SK-N-SH (cell line): ENCODE measurements around the gene DNAJB7. TPM values are rescaled to one million over a fixed set of nuclear protein-coding genes. Genes with fewer than 3 reads are reported as not detected.

Source experiments
- CTCF ChIA-PET: fragments of 300-600, 350-600 bp; formaldehyde crosslinking; extraction: SDS; loops from one replicate; lab custom pipeline; 2021; lab: Yijun Ruan, JAX
- POLR2A ChIA-PET: fragments of 350-600 bp; sonication (Branson Sonifier 250); formaldehyde crosslinking; extraction: SDS; loops from one replicate; lab custom pipeline; 2020; ENCODE audit warnings: antibody characterized with exemption, inconsistent platforms; lab: Yijun Ruan, JAX
- DNase-seq: peaks from one replicate; pipeline ENCODE4 v3.0.0; 2012
- H2AFZ ChIP-seq: fragments of 200-600 bp; sonication (generic); 2 replicates; pipeline ENCODE4 v1.8.1; 2016; ENCODE audit warnings: antibody characterized with exemption, mild to moderate bottlenecking, low read depth
- H3F3A ChIP-seq: fragments of 200-600 bp; sonication (generic); replicated peaks from 2 replicates; pipeline ENCODE3; 2016; ENCODE audit warnings: antibody characterized with exemption, mild to moderate bottlenecking; ENCODE audit not compliant: insufficient read depth
- H3K27ac ChIP-seq, 2 experiments: fragments of 200-500 bp in 1 of 2; fragments of 200-600 bp in 1 of 2; sonication (Bioruptor generic) in 1 of 2; sonication (generic), shearing (Covaris generic) in 1 of 2; 2 replicates each; pipeline versions ENCODE4 v1.5.1 to v1.6.1; 2014 to 2016; ENCODE audit warnings: low read depth in 2 of 2, inconsistent platforms in 1 of 2, low read length in 1 of 2, mild to moderate bottlenecking in 1 of 2, mixed read lengths in 1 of 2
- H3K27me3 ChIP-seq: fragments of 200-600 bp; sonication (generic), shearing (Covaris generic); 2 replicates; pipeline ENCODE4 v1.6.1; 2016; ENCODE audit warnings: mixed run types; ENCODE audit not compliant: insufficient read depth
- H3K36me3 ChIP-seq, 2 experiments: fragments of 200-500 bp in 1 of 2; fragments of 200-600 bp in 1 of 2; sonication (Bioruptor generic) in 1 of 2; sonication (generic) in 1 of 2; replicated peaks in 1 of 2; 2 replicates each; pipeline versions ENCODE3 to v1.5.1; 2014 to 2016; ENCODE audit warnings: low read length in 1 of 2, mild to moderate bottlenecking in 1 of 2; ENCODE audit not compliant: insufficient read depth in 2 of 2, control insufficient read depth in 1 of 2
- H3K4me1 ChIP-seq, 2 experiments: fragments of 200-500 bp in 1 of 2; fragments of 200-600 bp in 1 of 2; sonication (Bioruptor generic) in 1 of 2; sonication (generic), shearing (Covaris generic) in 1 of 2; 2 replicates each; pipeline versions ENCODE4 v1.5.1 to v1.6.1; 2014 to 2016; ENCODE audit warnings: low read depth in 1 of 2, low read length in 1 of 2, mixed run types in 1 of 2; ENCODE audit not compliant: insufficient read depth in 2 of 2, control insufficient read depth in 1 of 2
- H3K4me2 ChIP-seq: fragments of 200-600 bp; sonication (generic), shearing (Covaris generic); 2 replicates; pipeline ENCODE4 v1.6.1; 2017; ENCODE audit warnings: mixed run types
- H3K4me3 ChIP-seq, 2 experiments: fragments of 200-500 bp in 1 of 2; fragments of 200-600 bp in 1 of 2; sonication (Bioruptor generic) in 1 of 2; sonication (generic), shearing (Covaris generic) in 1 of 2; 2 replicates each; pipeline versions ENCODE4 v1.5.1 to v1.8.1; 2014 to 2016; ENCODE audit warnings: low read depth in 2 of 2, inconsistent platforms in 1 of 2, low read length in 1 of 2, mild to moderate bottlenecking in 1 of 2, mixed read lengths in 1 of 2, moderate library complexity in 1 of 2
- H3K79me2 ChIP-seq: fragments of 200-600 bp; sonication (generic); 2 replicates; pipeline ENCODE4 v1.8.1; 2017; ENCODE audit warnings: mild to moderate bottlenecking; ENCODE audit not compliant: insufficient read depth
- H3K9ac ChIP-seq: fragments of 200-600 bp; sonication (generic); 2 replicates; pipeline ENCODE4 v1.6.1; 2017; ENCODE audit warnings: mixed run types
- H3K9me2 ChIP-seq: fragments of 200-600 bp; sonication (generic); 2 replicates; pipeline ENCODE4 v1.6.1; 2017; ENCODE audit warnings: mixed run types
- H3K9me3 ChIP-seq: fragments of 200-600 bp; sonication (generic); 2 replicates; pipeline ENCODE4 v1.6.1; 2017; ENCODE audit warnings: mixed run types, mild to moderate bottlenecking, moderate library complexity
- H4K20me1 ChIP-seq: fragments of 200-600 bp; sonication (generic); 2 replicates; pipeline ENCODE4 v1.6.1; 2017; ENCODE audit warnings: mild to moderate bottlenecking, mixed run types; ENCODE audit not compliant: insufficient read depth
- CTCF ChIP-seq: fragments of 200-600 bp; sonication (generic); IDR thresholded peaks from 2 replicates; pipeline ENCODE4 v1.6.1; 2017; ENCODE audit warnings: antibody characterized with exemption, mild to moderate bottlenecking, moderate library complexity
- ELF1 ChIP-seq: IDR thresholded peaks from 2 replicates; pipeline ENCODE4 v1.4.0; 2012
- EP300 ChIP-seq, 2 experiments: IDR thresholded peaks; 2 replicates each; pipeline versions ENCODE4 v1.4.0 to v1.6.1; 2012; ENCODE audit warnings: borderline replicate concordance in 1 of 2, low read depth in 1 of 2, low read length in 1 of 2
- FOSL2 ChIP-seq: IDR thresholded peaks from 2 replicates; pipeline ENCODE4 v1.4.0; 2012; ENCODE audit warnings: low read depth, mild to moderate bottlenecking, moderate library complexity, borderline replicate concordance
- FOXJ3 ChIP-seq: sonication (generic); formaldehyde crosslinking; IDR thresholded peaks from 2 replicates; pipeline ENCODE4 v1.5.1; 2020; ENCODE audit warnings: mild to moderate bottlenecking, missing genetic modification reagents
- FOXM1 ChIP-seq: IDR thresholded peaks from 2 replicates; pipeline ENCODE4 v1.4.0; 2012; ENCODE audit warnings: low read depth, mild to moderate bottlenecking
- GABPA ChIP-seq: IDR thresholded peaks from 2 replicates; pipeline ENCODE4 v1.4.0; 2012; ENCODE audit warnings: low read depth, mild to moderate bottlenecking
- GATA2 ChIP-seq: sonication (generic); formaldehyde crosslinking; IDR thresholded peaks from 2 replicates; pipeline ENCODE4 v1.5.0; 2020; ENCODE audit warnings: mild to moderate bottlenecking, missing genetic modification reagents
- IRF3 ChIP-seq: fragments of 150-350 bp; IDR thresholded peaks from 2 replicates; pipeline ENCODE4 v1.6.1; 2016; ENCODE audit warnings: mild to moderate bottlenecking, low read depth, low read length
- JUND ChIP-seq: IDR thresholded peaks from 2 replicates; pipeline ENCODE4 v1.4.0; 2012
- MEF2A ChIP-seq: IDR thresholded peaks from 2 replicates; pipeline ENCODE4 v1.4.0; 2012; ENCODE audit warnings: low read depth, borderline replicate concordance
- MXI1 ChIP-seq: IDR thresholded peaks from 2 replicates; pipeline ENCODE4 v1.6.1; 2012; ENCODE audit warnings: mild to moderate bottlenecking, low read depth, low read length, improper control_type of control experiment
- NFIC ChIP-seq: IDR thresholded peaks from 2 replicates; pipeline ENCODE4 v1.4.0; 2012; ENCODE audit warnings: borderline replicate concordance
- NRF1 ChIP-seq: IDR thresholded peaks from 2 replicates; pipeline ENCODE4 v1.6.1; 2012; ENCODE audit warnings: low read depth, mild to moderate bottlenecking, low read length
- PBX3 ChIP-seq: IDR thresholded peaks from 2 replicates; pipeline ENCODE4; 2012
- RAD21 ChIP-seq: IDR thresholded peaks from 2 replicates; pipeline ENCODE4 v1.6.1; 2012; ENCODE audit warnings: mild to moderate bottlenecking, low read length
- RCOR1 ChIP-seq: fragments of 150-350 bp; IDR thresholded peaks from 2 replicates; pipeline ENCODE4 v1.6.1; 2017; ENCODE audit warnings: antibody characterized with exemption, low read length
- RFX5 ChIP-seq: IDR thresholded peaks from 2 replicates; pipeline ENCODE4 v1.6.1; 2012; ENCODE audit warnings: mild to moderate bottlenecking, improper control_type of control experiment, low read length
- RXRA ChIP-seq: IDR thresholded peaks from 2 replicates; pipeline ENCODE4 v1.4.0; 2012; ENCODE audit warnings: low read depth, mild to moderate bottlenecking, borderline replicate concordance
- TAF1 ChIP-seq: IDR thresholded peaks from 2 replicates; pipeline ENCODE4 v1.6.1; 2012; ENCODE audit warnings: low read depth, mild to moderate bottlenecking, low read length, moderate library complexity, borderline replicate concordance
- USF2 ChIP-seq: fragments of 150-350 bp; IDR thresholded peaks from 2 replicates; pipeline ENCODE4 v1.6.1; 2017; ENCODE audit warnings: antibody characterized with exemption, low read length, low read depth, borderline replicate concordance
- WGBS: methylation state at CpG from one replicate; pipeline ENCODE4 v1.1.6; 2017; ENCODE audit warnings: low lambda C conversion rate; 5-methylcytosine and 5-hydroxymethylcytosine counted together
- polyA plus RNA-seq, 3 experiments: library from polyadenylated mRNA; depleted of rRNA; stranded (reverse); fragments of >200 nt; gene quantifications; 2 replicates each; pipeline ENCODE4 v1.2.3, GENCODE V29; 2012

DNAJB7 gene
- polyA plus RNA-seq, 1 of the 3 experiments (the other 2 are of a cell fraction): not detected

- no peak overlapping the region for H3K27ac ChIP-seq
- no peak overlapping the region for H3K4me3 ChIP-seq
- no peaks in the 10 kb centered on the region for H3K79me2 ChIP-seq
- H3K9me3 ChIP-seq: no peaks in the 10 kb centered on the region
- no peaks in the 10 kb centered on the region for H3F3A ChIP-seq
- ChIA-PET CTCF (interaction anchor here (1.7 kb wide), 1 partner anchor 45 kb away, joined by 6 read pairs; no protein-coding TSS in a partner anchor), POLR2A (no interaction called here)
- H2AFZ ChIP-seq: no peak overlapping the region
- H3K9ac ChIP-seq: no peak overlapping the region
- no peak for TF ChIP-seq RXRA
- no peak for TF ChIP-seq CTCF
- no peak for TF ChIP-seq FOXM1
- TF ChIP-seq RFX5: no peak
- no peak for TF ChIP-seq GABPA
- TF ChIP-seq USF2: no peak
- TF ChIP-seq RAD21: no peak
- TF ChIP-seq IRF3: no peak
- TF ChIP-seq PBX3: no peak
- no peak for TF ChIP-seq RCOR1
- TF ChIP-seq EP300 (IDR thresholded peaks at IDR 0.05; ENCODE audit: borderline replicate concordance in 1 of 2, low read depth in 1 of 2, low read length in 1 of 2): no peak
- TF ChIP-seq GATA2 (CRISPR knock-in tag): no peak
- TF ChIP-seq FOSL2: no peak
- WGBS: 94% methylated on average over 3 of the region's 3 CpGs
- H3K36me3 ChIP-seq: peaks cover 0 to 10% of the 10 kb centered on the region in 2 experiments
- no peaks in the 10 kb centered on the region for H4K20me1 ChIP-seq
- H3K9me2 ChIP-seq: no peaks in the 10 kb centered on the region
- DNase-seq: no peak
- H3K4me1 ChIP-seq: no peaks in the 10 kb centered on the region
- H3K4me2 ChIP-seq: no peak overlapping the region
- no peaks in the 10 kb centered on the region for H3K27me3 ChIP-seq
Measured at GRCh38 chr22:40877488-40877887, 15.6 kb upstream of the DNAJB7 start.

GRCh38 chr22:40876907-40877306 lies 15.0 kb upstream of the DNAJB7 start:
- no peaks in the 10 kb centered on the region for H3K4me1 ChIP-seq
- H3K27ac ChIP-seq: no peak overlapping the region
- no peak overlapping the region for H2AFZ ChIP-seq
- H4K20me1 ChIP-seq: no peaks in the 10 kb centered on the region
- no peak for TF ChIP-seq NFIC
- TF ChIP-seq FOXJ3 (CRISPR knock-in tag): no peak
- no peak for TF ChIP-seq ELF1
- TF ChIP-seq FOSL2: no peak
- no peak for TF ChIP-seq RFX5
- TF ChIP-seq USF2: no peak
- TF ChIP-seq TAF1: no peak
- no peak for TF ChIP-seq NRF1
- no peak for TF ChIP-seq RXRA
- TF ChIP-seq MXI1: no peak
- no peak for TF ChIP-seq FOXM1
- no peak for TF ChIP-seq EP300 (IDR thresholded peaks at IDR 0.05; ENCODE audit: borderline replicate concordance in 1 of 2, low read depth in 1 of 2, low read length in 1 of 2)
- no peak for TF ChIP-seq JUND
- no peak for TF ChIP-seq RAD21
- no peak for TF ChIP-seq MEF2A
- TF ChIP-seq GABPA: no peak
- no peaks in the 10 kb centered on the region for H3K79me2 ChIP-seq
- H3F3A ChIP-seq: no peaks in the 10 kb centered on the region
- H3K27me3 ChIP-seq: no peaks in the 10 kb centered on the region
- H3K4me3 ChIP-seq: no peak overlapping the region
- no peak overlapping the region for H3K4me2 ChIP-seq
- peaks cover 0 to 8% of the 10 kb centered on the region in 2 experiments for H3K36me3 ChIP-seq
- ChIA-PET POLR2A (no interaction called here), CTCF (interaction anchor here (1.7 kb wide), 1 partner anchor 45 kb away, joined by 6 read pairs; no protein-coding TSS in a partner anchor)
- DNase-seq: no peak
- no peak overlapping the region for H3K9ac ChIP-seq
- 100% methylated on average over 1 of the region's 1 CpG for WGBS
- no peaks in the 10 kb centered on the region for H3K9me2 ChIP-seq
- no peaks in the 10 kb centered on the region for H3K9me3 ChIP-seq
